Gastroesophageal sphincter (tissue), 4 donors: ENCODE measurements around the gene LDLRAD4. TPM values are rescaled to one million over a fixed set of nuclear protein-coding genes. Genes with fewer than 3 reads are reported as not detected.

ENCODE experiments used
- ATAC-seq: fragments of 150-250 bp; one replicate; pipeline ENCODE4 v1.9.1; 2016; ENCODE audit warnings: mild to moderate bottlenecking, moderate library complexity
- H3K27ac ChIP-seq, 4 donors: fragments of 200-600 bp; sonication (generic) in 3 of 4; 1 replicate in 3 of 4; 2 replicates in 1 of 4; pipeline ENCODE4 v1.5.1; 2016 to 2019
- H3K27me3 ChIP-seq: fragments of 200-600 bp; sonication (generic); one replicate; pipeline ENCODE4 v1.5.1; 2019
- H3K36me3 ChIP-seq, 2 donors: fragments of 200-600 bp; sonication (generic); one replicate each; pipeline ENCODE4 v1.5.1; 2019; ENCODE audit warnings: control low read depth in 1 of 2
- H3K4me1 ChIP-seq, 3 donors: fragments of 200-600 bp; sonication (generic); 1 replicate in 2 of 3; 2 replicates in 1 of 3; pipeline ENCODE4 v1.5.1; 2016 to 2019; ENCODE audit warnings: control low read depth in 2 of 3
- H3K4me3 ChIP-seq, 2 donors: fragments of 200-600 bp; sonication (generic); one replicate each; pipeline ENCODE4 v1.5.1; 2019; ENCODE audit warnings: mild to moderate bottlenecking in 1 of 2, moderate library complexity in 1 of 2
- H3K9me3 ChIP-seq, 3 donors: fragments of 200-600 bp; sonication (generic); one replicate each; pipeline ENCODE4 v1.5.1; 2017 to 2019; ENCODE audit warnings: control low read depth in 2 of 3
- CTCF ChIP-seq, 4 experiments: fragments of 200-600 bp in 2 of 4; fragments of 450-650 bp in 2 of 4; sonication (generic) in 1 of 4; IDR thresholded peaks; one replicate each; pipeline ENCODE4 v1.5.1; 2017 to 2019; ENCODE audit warnings: antibody characterized with exemption in 4 of 4, mild to moderate bottlenecking in 2 of 4, moderate library complexity in 2 of 4
- EP300 ChIP-seq: sonication (generic); formaldehyde crosslinking; IDR thresholded peaks from one replicate; pipeline ENCODE4 v1.6.1; 2017; ENCODE audit warnings: antibody characterized with exemption, mild to moderate bottlenecking
- POLR2A ChIP-seq, 2 donors: fragments of 450-650 bp; IDR thresholded peaks; one replicate each; pipeline ENCODE4 v1.6.1; 2017; ENCODE audit warnings: antibody characterized with exemption in 2 of 2, mild to moderate bottlenecking in 2 of 2, moderate library complexity in 1 of 2
- POLR2AphosphoS5 ChIP-seq: sonication (generic); formaldehyde crosslinking; IDR thresholded peaks from one replicate; pipeline ENCODE4 v1.6.1; 2017; ENCODE audit warnings: antibody characterized with exemption
- WGBS, 2 donors: methylation state at CpG; one replicate each; pipeline ENCODE4 v1.1.5; 2018; ENCODE audit warnings: low coverage in 1 of 2; 5-methylcytosine and 5-hydroxymethylcytosine counted together
- total RNA-seq, 4 donors: library from RNA; depleted of rRNA; stranded (reverse); fragments of >200 nt; gene quantifications; one replicate each; pipeline ENCODE4 v1.1.0, GENCODE V29; 2016

The LDLRAD4 gene
- total RNA-seq, 4 donors from 2014 or later: 28.1 to 85.9 (median 55.2) TPM

GRCh38 chr18:13641551-13642439, 423.2 kb downstream of the LDLRAD4 start:
- WGBS, 2 donors: 16 to 20% methylated on average over 6 to 29 of the region's 84 CpGs
- TF ChIP-seq POLR2A (IDR thresholded peaks at IDR 0.05) (no peak), EP300 (no peak), POLR2AphosphoS5 (peak; percentile 22), CTCF (IDR thresholded peaks at IDR 0.05) (peak in 2 of 4 experiments; percentile 26 to 38)
- peak; percentile 81 for ATAC-seq

GRCh38 chr18:13642440-13642827, 423.9 kb downstream of the LDLRAD4 start:
- WGBS, 2 donors: 100% methylated on average over 2 of the region's 15 CpGs; no CpG with 5 or more reads in 1 of the 2 donors
- Histone ChIP-seq H3K4me1 (peaks cover 0 to 25% (median 11%) of the 10 kb centered on the region in 3 donors), H3K9me3 (no peaks in the 10 kb centered on the region), H3K4me3 (peak overlapping the region in 1 of 2 donors; percentile 49), H3K27ac (peak overlapping the region in 3 of 4 donors; percentile 70 to 83 (median 71)), H3K36me3 (peaks cover 0 to 29% of the 10 kb centered on the region in 2 donors), H3K27me3 (no peaks in the 10 kb centered on the region)
- no peak for ATAC-seq
- TF ChIP-seq CTCF (IDR thresholded peaks at IDR 0.05) (no peak), POLR2A (IDR thresholded peaks at IDR 0.05) (no peak), EP300 (no peak)

More at GRCh38 chr18:13641551-13642439, 423.2 kb downstream of the LDLRAD4 start:
- peak overlapping the region; percentile 29 to 49 for H3K4me3 ChIP-seq
- peaks cover 0 to 22% of the 10 kb centered on the region in 2 donors for H3K36me3 ChIP-seq
- H3K9me3 ChIP-seq: no peaks in the 10 kb centered on the region
- peaks cover 0 to 25% (median 11%) of the 10 kb centered on the region in 3 donors for H3K4me1 ChIP-seq
- H3K27ac ChIP-seq: peak overlapping the region in 3 of 4 donors; percentile 70 to 83 (median 71)
- no peaks in the 10 kb centered on the region for H3K27me3 ChIP-seq

- no peak for ATAC-seq
- no peaks in the 10 kb centered on the region for H3K27me3 ChIP-seq
Measured at GRCh38 chr18:13643261-13643751, 424.7 kb downstream of the LDLRAD4 start.

GRCh38 chr18:13645093-13645492, 426.5 kb downstream of the LDLRAD4 start:
- no peak for TF ChIP-seq EP300
- no peak for TF ChIP-seq POLR2AphosphoS5
- no peak for TF ChIP-seq CTCF (IDR thresholded peaks at IDR 0.05)
- no peak for TF ChIP-seq POLR2A (IDR thresholded peaks at IDR 0.05)
- Histone ChIP-seq H3K36me3 (peaks cover 0 to 36% of the 10 kb centered on the region in 2 donors), H3K4me3 (no peak overlapping the region), H3K4me1 (peaks cover 0 to 25% (median 11%) of the 10 kb centered on the region in 3 donors), H3K27me3 (no peaks in the 10 kb centered on the region), H3K9me3 (no peaks in the 10 kb centered on the region), H3K27ac (no peak overlapping the region)
- 93% methylated on average over 10 of the region's 16 CpGs; no CpG with 5 or more reads in 1 of the 2 donors for WGBS, 2 donors
- no peak for ATAC-seq

More at GRCh38 chr18:13643261-13643751, 424.7 kb downstream of the LDLRAD4 start:
- peaks cover 0 to 25% (median 11%) of the 10 kb centered on the region in 3 donors for H3K4me1 ChIP-seq
- no peak overlapping the region for H3K27ac ChIP-seq
- H3K36me3 ChIP-seq: peaks cover 0 to 36% of the 10 kb centered on the region in 2 donors
- TF ChIP-seq POLR2A (IDR thresholded peaks at IDR 0.05) (no peak), EP300 (no peak), POLR2AphosphoS5 (no peak), CTCF (IDR thresholded peaks at IDR 0.05) (no peak)
- no peak overlapping the region for H3K4me3 ChIP-seq
- no peaks in the 10 kb centered on the region for H3K9me3 ChIP-seq
- 31 to 80% methylated on average over 3 to 5 of the region's 16 CpGs for whole genome bisulfite sequencing, 2 donors
